ENCODE measurements around the gene AFG3L2. TPM values are rescaled to one million over a fixed set of nuclear protein-coding genes. Genes with fewer than 3 reads are reported as not detected.

AFG3L2 gene
- total and polyA plus RNA-seq, 2 of the 8 experiments (the other 6 are each of a cell fraction or from before 2014, with no cell fraction given) = 29.7 to 84.8 TPM

DNA sequence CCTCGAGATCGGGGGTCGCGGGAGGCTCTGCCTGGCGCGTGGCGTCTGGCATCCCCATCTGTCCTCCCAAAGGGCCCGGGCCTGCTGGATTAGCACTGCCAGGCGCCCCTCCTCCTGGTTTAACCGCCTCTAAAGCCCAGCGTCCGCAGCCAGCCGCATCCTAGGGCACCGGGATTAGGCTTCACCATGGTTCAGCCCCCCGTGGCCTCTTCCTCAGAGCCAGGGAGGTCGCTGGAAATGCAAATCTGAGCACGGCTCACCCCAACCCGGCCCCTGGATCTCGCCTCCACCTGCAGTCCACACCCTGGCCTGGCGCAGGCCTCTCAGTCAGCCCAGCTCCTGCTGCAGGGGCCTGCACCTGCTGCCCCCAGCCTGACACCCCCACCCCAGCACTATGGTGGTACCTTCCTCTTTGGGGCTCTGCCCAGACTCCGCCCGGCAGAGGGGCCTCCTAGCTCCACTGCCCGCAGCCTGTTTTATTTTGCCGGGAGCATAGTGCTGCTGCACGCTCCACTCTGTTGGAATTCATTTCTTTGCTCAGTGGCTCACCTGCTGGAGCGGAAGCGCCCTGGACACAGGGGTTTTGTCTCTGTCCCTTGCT, 43.9 kb upstream of the AFG3L2 start (continued):
- 0 out of 4 replicates have a peak, but pooled peaks of 1 of the 2 experiments have one; percentile 10 for TF ChIP-seq RAD21 (IDR thresholded peaks at IDR 0.05 in 1 of 2, conservative IDR thresholded peaks at IDR 0.05 in 1 of 2; ENCODE audit: low read depth in 2 of 2, low read length in 2 of 2)
- TF ChIP-seq EZH2 (IDR thresholded peaks at IDR 0.05; ENCODE audit: low read depth, low read length, severe bottlenecking) = no peak
- TF ChIP-seq, protein P1, sequence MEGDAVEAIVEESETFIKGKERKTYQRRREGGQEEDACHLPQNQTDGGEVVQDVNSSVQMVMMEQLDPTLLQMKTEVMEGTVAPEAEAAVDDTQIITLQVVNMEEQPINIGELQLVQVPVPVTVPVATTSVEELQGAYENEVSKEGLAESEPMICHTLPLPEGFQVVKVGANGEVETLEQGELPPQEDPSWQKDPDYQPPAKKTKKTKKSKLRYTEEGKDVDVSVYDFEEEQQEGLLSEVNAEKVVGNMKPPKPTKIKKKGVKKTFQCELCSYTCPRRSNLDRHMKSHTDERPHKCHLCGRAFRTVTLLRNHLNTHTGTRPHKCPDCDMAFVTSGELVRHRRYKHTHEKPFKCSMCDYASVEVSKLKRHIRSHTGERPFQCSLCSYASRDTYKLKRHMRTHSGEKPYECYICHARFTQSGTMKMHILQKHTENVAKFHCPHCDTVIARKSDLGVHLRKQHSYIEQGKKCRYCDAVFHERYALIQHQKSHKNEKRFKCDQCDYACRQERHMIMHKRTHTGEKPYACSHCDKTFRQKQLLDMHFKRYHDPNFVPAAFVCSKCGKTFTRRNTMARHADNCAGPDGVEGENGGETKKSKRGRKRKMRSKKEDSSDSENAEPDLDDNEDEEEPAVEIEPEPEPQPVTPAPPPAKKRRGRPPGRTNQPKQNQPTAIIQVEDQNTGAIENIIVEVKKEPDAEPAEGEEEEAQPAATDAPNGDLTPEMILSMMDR (IDR thresholded peaks at IDR 0.05; ENCODE audit: control extremely low read depth in 1 of 3, insufficient read depth in 1 of 3, low read depth in 1 of 3, low read length in 3 of 3) = peak in 1 of 3 experiments; percentile 0; a peak in 2 of 4 replicates
- no peak for TF ChIP-seq HDAC2 (IDR thresholded peaks at IDR 0.05; ENCODE audit: borderline replicate concordance in 1 of 2, low read depth in 2 of 2, low read length in 2 of 2)
- TF ChIP-seq EP300 (IDR thresholded peaks at IDR 0.05; ENCODE audit: borderline replicate concordance in 1 of 2, low read depth in 2 of 2, low read length in 2 of 2) = peak in 1 of 2 experiments; percentile 94; a peak in 2 of 3 replicates
- no peak for TF ChIP-seq RXRA (IDR thresholded peaks at IDR 0.05; ENCODE audit: insufficient read depth, low read depth, low read length)
- TF ChIP-seq BACH1 (IDR thresholded peaks at IDR 0.05; ENCODE audit: low read length) = no peak
- no peak for TF ChIP-seq KDM1A (IDR thresholded peaks at IDR 0.05; ENCODE audit: borderline replicate concordance, low read length)
- peak; percentile 45; the same call in 1 of the 2 replicates for TF ChIP-seq YY1 (IDR thresholded peaks at IDR 0.05; ENCODE audit: low read depth, low read length)
- peak in 1 of 2 experiments; percentile 72; a peak in 2 of 3 replicates for TF ChIP-seq POLR2A (IDR thresholded peaks at IDR 0.05; ENCODE audit: control extremely low read depth in 1 of 2, low read depth in 2 of 2, low read length in 2 of 2)
- TF ChIP-seq TAF1 (IDR thresholded peaks at IDR 0.05; ENCODE audit: low read depth, low read length) = peak; percentile 48; the same call in 1 of the 2 replicates
- TF ChIP-seq TAF7 (optimal IDR thresholded peaks at IDR 0.05; ENCODE audit: borderline replicate concordance, low read depth, low read length) = peak; percentile 33
- 0 out of 2 replicates have a peak, but pooled peaks have one; percentile 34 for TF ChIP-seq TCF12 (IDR thresholded peaks at IDR 0.05; ENCODE audit: low read depth, low read length)
- no peak for TF ChIP-seq RNF2 (IDR thresholded peaks at IDR 0.05; ENCODE audit: borderline replicate concordance, low read depth, low read length, missing control alignments, poor library complexity, severe bottlenecking)
- TF ChIP-seq ATF3 (IDR thresholded peaks at IDR 0.05; ENCODE audit: insufficient read depth, low read depth, low read length) = no peak
- no peak for TF ChIP-seq TEAD4 (IDR thresholded peaks at IDR 0.05; ENCODE audit: low read depth, low read length)
- no peak for TF ChIP-seq CEBPB (IDR thresholded peaks at IDR 0.05; ENCODE audit: low read depth, low read length)
- TF ChIP-seq SIX5 (IDR thresholded peaks at IDR 0.05; ENCODE audit: low read depth, low read length) = no peak
- TF ChIP-seq CHD1 (IDR thresholded peaks at IDR 0.05; ENCODE audit: low read depth, low read length) = peak; percentile 84

All from H1 (cell line).